ENCODE data around the gene C5. TPM values are rescaled to one million over a fixed set of nuclear protein-coding genes. Genes with fewer than 3 reads are reported as not detected.

Gene C5
- total RNA-seq, 4 donors from 2014 or later = 5.2 to 7.2 (median 6.2) TPM

- DNase-seq (ENCODE audit: low spot score) = no peak
- TF ChIP-seq, protein P1, sequence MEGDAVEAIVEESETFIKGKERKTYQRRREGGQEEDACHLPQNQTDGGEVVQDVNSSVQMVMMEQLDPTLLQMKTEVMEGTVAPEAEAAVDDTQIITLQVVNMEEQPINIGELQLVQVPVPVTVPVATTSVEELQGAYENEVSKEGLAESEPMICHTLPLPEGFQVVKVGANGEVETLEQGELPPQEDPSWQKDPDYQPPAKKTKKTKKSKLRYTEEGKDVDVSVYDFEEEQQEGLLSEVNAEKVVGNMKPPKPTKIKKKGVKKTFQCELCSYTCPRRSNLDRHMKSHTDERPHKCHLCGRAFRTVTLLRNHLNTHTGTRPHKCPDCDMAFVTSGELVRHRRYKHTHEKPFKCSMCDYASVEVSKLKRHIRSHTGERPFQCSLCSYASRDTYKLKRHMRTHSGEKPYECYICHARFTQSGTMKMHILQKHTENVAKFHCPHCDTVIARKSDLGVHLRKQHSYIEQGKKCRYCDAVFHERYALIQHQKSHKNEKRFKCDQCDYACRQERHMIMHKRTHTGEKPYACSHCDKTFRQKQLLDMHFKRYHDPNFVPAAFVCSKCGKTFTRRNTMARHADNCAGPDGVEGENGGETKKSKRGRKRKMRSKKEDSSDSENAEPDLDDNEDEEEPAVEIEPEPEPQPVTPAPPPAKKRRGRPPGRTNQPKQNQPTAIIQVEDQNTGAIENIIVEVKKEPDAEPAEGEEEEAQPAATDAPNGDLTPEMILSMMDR (IDR thresholded peaks at IDR 0.05) = no peak
- ATAC-seq (ENCODE audit: low FRiP score) = no peak
Measured at GRCh38 chr9:120922404-120923195, 127.5 kb downstream of the C5 start.

DNA sequence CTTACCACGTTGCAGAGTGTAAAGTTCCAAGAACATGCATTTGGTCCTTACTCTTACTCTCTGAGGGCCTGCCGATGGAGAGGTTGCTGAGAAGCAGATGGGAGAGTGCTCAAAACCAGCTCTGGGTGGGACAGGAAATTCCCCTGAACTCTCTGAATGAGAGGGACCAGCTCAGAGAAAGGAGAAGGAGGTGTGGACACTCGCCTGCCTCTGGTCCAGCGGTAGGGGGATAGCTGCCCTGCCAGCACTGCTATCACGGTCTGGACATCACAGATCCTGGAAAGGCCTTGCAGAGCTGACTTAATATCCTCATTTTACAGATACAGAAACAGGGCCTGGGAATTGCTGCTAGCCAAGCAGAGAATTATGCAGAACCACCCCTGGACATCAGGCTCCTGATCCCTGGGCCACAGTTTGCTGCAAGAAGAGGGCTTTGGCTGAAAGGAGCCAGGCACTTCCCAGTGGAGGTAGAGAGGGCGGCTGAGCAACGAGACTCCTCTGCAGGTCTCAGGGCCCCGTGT, 128.4 kb downstream of the C5 start:
- TF ChIP-seq, protein P1 (IDR thresholded peaks at IDR 0.05) = no peak
- no peak for DNase-seq (ENCODE audit: low spot score)
- ATAC-seq (ENCODE audit: low FRiP score) = no peak

- TF ChIP-seq, protein P1 (IDR thresholded peaks at IDR 0.05) = no peak
- ATAC-seq (ENCODE audit: low FRiP score) (no peak), DNase-seq (ENCODE audit: low spot score) (no peak)
Measured at GRCh38 chr9:120920806-120921178, 129.3 kb downstream of the C5 start.

- no peak for ATAC-seq (ENCODE audit: low FRiP score)
- no peak for DNase-seq (ENCODE audit: low spot score)
Measured at GRCh38 chr9:120919843-120920805, 130.0 kb downstream of the C5 start.

DNA sequence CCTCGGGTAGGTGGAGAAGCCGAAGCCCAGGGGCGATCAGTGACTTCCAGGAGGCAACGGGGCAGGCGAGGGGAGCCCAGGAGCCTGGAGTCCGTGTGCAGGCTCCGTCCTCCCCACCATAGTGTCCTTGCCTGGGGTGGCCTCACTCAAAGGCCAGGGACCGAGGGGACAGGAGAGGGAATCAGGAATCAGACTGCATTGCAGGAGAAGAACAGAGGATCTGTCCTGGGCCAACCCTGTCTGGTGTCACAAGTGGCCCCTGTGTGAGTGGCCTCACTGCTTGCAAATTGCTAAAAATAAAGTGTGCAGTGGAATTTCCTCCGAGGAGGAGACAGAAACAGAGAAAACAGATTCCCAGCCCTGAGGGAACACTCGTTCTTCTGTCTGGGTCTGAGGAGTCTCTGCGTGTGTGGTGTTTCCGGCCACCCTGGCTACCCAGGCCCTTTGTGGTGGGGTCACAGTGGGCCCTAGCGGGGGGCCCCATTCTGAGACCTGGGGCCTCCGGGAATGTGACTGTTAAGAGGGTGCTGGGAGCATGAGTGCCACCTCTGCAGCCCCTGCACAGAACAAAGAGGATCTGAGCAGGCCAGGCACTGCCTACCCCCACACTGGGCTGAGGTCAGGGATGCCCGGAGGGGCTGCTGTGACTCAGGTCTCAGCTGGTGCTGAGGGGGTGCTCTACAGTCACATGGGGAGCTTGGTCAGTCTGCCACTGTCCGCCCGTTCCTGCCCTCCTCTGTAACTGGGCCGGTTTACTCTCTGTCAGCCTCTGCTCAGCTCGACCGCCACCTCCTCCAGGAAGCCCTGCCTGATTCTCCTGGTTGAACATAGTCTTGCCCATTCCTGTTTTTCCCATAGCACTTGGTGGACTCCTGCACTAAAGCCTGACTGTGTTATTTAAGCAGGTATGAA, 130.9 kb downstream of the C5 start:
- ATAC-seq (ENCODE audit: low FRiP score) = no peak
- TF ChIP-seq, protein P1 (IDR thresholded peaks at IDR 0.05) = no peak
- DNase-seq (ENCODE audit: low spot score) = no peak

More at GRCh38 chr9:120919843-120920805, 130.0 kb downstream of the C5 start:
- TF ChIP-seq, protein P1 (IDR thresholded peaks at IDR 0.05) = no peak

Data from omental fat pad (tissue), 4 donors.